Amniotic epithelial cell (primary cell): ENCODE measurements around the gene MAPK11.
"Not testable (repeated sequence)": the region's sequence is repeated elsewhere in the genome, so short reads cannot be mapped to it uniquely, and the experiment has no call there.

ENCODE experiments used
- DNase-seq: peaks from one replicate; pipeline ENCODE4 v3.0.0-alpha.2; 2010; ENCODE audit warnings: low read depth

MAPK11 gene

DNA sequence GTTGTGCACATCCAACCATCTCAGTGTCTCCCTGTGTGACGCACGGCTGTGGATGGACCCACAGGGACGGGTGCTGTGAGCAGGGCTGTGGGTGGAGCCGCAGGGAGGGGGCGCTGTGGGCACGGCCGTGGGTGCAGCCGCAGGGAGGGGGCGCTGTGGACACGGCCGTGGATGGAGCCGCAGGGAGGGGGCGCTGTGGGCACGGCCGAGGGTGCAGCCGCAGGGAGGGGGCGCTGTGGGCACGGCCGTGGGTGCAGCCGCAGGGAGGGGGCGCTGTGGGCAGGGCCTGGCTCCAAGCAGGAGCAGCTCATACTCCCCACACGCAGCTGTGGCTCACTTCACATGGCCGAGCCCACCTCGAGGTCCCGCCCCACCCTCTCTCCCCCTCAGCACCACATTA lies 6.0 kb upstream of the MAPK11 start:
- DNase-seq = peak; percentile 76

DNA sequence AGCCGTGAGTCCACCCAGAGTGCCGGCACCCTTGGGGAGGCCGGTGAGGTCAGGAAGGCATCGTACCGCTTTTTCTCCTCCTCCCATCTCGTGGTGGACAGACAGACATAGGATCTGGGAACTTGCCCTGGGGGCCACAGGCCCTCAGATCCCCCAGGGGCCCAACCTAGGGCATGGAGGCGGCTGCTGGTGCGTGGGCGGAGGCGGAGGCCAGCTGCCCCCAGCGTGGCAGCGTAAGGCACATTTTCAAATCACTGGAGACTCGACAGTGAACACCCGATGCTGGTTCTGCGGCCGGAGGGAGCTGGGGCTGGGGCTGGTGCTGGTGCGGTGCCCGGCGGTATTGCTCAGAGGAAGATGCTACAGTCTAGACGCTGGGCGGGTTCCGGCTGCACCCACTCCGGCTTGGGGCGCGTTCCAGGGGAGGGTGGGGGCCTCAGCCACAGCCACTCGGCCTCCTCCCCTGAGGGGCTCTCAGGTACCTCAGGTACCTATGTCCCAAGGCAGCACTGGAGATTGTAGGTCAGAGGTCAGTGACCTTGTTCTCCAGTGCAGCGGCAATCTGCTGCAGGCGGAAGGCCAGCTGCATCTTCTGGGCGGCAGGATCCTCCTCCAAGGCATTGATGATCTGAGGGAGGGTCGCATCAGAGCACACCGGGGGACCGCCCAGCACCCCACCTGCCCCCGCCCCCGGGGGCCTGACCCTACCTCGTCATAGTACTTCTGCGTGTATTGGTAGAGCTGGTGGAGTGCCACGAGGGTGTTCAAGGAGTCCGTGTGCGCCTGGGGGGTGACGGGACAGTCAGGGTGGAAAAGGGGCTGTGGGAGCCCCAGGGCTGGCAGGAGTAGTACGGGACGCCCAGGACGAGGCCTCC lies 5.2 kb upstream of the MAPK11 start:
- DNase-seq = no peak

DNA sequence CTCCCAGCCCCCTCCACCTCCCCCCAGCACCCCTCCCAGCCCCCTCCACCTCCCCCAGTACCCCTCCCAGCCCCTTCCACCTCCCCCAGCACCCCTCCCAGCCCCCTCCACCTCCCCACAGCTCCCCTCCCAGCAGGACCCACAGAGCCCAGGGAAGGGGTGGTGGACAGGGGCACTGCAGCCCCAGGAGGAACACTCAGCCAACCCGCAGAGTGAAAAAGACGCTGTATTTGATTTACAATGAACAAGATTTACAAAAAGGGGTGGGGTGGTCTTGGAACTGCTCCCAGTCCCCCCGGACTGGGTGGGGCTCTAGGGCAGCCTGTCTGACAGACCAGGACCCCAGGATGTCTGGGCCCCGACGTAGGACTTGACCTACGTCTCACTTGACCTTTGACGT lies 4.6 kb upstream of the MAPK11 start:
- no peak for DNase-seq

DNA sequence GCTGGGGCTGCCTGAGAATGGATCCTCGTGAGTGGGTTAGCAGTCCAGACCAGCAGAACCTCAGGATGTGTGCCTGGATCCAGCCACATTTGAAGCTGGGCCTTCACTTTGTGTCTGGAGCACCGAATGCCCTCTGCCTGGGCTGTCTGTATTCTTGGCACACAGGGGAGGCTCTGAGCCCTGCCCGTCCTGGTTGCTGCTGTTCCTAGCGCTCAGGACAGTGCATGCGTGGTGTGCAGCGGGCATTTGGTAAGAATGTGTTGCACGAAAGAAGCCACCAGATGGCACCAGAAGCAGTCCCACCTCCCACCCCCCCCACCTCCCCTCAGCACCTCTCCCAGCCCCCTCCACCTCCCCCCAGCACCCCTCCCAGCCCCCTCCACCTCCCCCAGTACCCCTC lies 4.1 kb upstream of the MAPK11 start:
- DNase-seq = peak; percentile 59

DNA sequence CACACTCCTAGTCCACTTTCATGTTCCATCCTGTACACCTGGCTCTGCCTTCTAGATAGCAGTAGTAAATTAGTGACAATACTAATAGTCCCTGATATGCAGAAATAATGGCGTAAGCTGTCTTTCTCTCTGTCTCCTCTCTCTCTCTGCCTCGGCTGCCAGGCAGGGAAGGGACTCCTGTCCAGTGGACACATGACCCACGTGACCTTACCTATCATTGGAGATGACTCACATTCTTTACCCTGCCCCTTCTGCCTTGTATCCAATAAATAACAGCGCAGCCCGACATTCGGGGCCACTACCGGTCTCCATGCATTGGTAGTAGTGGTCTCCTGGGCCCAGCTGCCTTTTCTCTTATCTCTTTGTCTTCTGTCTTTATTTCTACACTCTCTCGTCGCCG lies 3.6 kb upstream of the MAPK11 start:
- not testable (repeated sequence) for DNase-seq

DNA sequence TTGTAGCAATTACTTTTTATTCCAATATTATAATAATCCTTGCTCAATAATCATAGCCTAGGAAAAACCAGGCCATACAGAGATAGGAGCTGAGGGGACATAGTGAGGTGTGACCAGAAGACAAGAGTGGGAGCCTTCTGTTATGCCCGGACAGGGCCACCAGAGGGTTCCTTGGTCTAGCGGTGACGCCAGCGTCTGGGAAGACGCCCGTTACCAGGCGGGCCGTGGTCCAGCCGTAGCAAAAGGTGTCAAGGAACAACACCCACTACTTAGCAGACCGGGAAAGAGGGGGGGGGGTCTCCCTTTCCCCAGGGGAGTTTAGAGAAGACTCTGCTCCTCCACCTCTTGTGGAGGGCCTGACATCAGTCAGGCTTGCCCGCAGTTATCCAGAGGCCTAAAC lies 3.2 kb upstream of the MAPK11 start:
- not testable (repeated sequence) for DNase-seq

DNA sequence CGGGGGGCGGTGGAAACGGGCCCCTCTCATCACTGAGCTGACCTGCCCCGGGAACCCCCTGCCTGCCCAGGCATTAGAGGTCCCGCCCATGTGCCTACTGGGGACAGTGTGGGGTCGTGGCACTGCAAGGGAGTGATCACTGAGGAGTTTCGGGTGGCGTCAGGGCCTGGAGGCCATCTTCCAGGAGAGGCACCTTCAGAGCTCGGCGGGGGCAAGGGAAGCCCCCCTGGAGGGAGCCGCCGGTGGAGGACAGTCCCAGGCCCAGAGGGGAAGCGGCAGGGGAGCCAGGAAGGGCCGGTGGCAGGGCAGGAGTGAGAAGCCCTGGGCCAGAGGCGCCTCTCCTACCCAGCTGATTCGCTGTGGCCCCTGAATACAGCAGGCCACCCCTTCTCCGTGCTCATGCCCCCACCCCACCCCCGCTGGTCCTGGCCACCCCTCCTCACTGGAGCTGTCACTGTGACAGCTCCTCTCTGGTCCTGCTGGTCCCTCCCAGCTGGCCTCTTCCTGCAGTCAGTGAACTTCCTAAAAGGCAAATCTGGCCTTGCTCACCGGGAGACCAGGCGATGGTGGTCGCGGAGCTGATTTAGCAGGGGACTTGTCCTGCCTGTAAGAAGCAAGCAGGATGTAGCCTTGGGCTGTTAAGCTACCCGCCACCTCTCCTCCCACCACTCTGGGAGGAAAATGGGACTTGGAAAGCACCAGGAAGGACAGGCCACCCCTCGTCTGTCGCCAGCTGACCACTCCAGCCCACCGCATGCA lies 2.0 kb upstream of the MAPK11 start:
- no peak for DNase-seq

DNA sequence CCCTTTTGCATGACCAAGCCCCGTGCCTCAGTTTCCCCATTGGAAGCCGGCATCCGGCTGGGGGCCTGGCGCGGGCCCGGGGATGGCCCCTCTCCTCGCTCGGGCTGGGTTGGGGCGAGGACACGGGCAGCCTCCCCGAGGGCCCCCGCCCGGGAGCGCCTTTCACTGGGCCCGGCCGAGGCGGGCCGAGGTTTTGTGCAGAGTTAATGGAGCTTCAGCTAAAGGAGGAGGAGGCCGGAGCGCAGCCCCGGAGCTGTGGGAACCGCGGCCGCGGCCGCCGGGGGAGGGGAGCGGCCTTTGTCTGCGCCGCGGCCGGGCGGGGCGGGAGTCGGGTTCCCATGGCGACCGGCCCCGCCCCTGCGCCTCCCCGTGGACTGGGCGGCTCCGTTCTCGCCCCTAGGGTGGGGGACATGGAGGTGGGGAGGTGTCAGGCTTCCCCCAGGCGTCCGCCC lies 1.4 kb upstream of the MAPK11 start:
- DNase-seq = peak; percentile 48

DNA sequence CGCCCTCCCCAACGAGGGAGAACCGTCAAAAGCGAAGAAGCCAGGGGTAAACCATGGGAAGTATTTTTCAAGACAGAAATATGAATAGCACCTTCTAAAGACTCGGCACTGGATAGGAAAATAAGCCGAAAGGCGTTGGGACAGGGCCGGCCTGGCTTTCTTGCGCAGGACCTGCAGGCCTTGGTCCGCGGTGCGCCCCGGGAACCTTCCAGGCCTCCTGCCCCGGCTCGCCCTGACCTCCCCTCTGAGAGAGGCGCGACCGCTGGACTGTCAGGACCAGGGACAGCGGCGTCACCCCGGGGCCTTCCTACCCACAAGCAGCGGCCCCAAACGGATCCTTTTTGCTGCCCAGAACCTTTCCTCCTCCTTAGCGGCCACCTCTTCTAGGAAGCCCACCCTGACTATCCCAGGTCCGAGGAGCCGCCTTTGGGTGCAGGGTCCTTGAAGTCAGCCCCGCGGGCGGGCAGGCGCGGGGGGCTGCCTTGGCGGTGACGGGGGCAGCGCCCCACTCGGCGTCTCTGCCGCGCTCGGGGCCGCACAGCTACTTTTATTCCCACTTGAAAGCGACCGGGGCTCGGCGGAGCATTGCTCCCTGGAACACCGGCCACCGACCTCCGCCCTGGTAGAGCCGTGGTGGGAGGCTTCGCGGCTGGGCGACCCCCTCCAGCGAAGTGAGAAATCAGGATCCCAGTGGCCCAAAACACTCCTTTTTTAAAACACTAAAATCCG lies 650 bp upstream of the MAPK11 start:
- peak; percentile 64 for DNase-seq

DNA sequence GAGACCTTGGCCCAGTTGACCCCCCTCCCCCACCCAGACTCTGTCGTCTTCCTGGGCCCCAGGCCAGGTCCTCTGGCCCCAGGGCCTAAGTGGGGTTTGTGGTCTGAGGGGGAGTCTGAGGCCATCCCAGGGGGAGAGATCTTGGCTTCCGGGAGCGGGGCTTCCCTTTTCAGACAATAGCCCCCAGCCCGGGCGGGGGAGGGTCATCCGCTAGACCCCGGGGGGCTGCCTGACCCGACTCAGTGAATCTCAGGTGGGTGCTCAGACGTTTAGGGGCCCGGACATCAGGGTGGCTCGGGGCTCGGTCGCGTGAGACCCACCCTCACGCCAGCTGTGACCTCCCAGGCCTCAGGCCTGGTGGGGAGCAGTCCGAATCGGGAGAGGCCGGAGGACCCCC lies 609 bp downstream of the MAPK11 start:
- DNase-seq = no peak

DNA sequence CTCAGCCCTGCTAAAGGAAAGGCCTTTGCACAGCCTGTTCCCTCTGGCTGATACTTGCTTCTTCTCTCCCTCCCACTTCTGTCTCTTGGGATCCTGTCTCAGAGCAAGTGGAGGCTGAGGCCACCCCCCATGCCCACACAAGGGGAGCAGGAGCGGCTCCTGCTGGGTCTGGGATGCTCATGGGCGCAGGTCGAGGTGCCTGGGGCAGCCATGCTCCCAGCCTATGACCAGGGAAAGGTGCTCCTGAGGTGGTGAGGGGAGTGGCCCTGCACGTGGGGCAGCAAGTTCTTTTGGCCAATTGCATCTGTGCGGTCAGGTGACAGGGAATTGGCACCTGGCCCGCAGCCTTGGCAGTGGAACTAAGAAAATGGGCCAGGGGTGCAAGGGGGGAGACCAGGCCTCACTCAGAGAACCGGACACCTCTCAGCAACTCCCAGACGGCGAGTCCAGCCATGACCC lies 1.5 kb downstream of the MAPK11 start:
- no peak for DNase-seq

DNA sequence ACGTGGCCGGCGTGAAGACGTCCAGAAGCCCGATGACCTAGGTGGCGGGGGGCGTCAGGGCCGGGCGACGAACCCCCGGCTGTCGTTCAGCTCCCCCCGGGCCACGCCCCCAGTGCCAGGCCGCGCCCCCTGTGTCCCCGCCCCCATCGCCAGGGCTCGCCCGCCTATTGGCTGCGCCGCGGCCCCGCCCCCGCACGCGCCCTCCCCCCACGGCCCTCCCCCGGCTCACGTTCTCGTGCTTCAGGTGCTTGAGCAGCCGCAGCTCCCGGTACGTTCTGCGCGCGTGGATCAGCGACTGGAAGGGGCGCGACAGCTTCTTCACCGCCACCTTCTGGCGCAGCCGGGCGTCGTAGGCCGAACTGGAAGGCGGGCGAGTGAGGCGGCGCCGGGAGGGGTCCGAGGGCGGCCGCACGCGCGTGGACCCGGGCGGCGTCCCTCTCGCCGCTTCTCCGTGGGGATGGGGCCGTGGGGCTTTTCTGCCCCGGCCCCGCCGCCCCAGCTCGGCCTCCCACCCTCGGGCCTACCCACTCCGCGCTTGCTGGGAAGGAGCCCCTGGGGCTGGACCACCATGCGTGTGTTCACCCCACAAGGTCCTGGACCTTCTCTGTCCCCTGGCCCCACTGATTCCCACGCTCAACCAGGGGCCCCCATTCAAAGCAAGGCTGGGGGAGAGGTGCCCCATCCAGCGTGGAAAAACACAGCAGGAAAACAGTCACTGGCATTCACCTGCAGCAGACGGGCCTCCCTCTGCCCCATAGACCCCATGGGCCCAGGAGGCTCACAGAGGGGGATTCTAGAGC lies 2.4 kb downstream of the MAPK11 start:
- DNase-seq = peak; percentile 55

DNA sequence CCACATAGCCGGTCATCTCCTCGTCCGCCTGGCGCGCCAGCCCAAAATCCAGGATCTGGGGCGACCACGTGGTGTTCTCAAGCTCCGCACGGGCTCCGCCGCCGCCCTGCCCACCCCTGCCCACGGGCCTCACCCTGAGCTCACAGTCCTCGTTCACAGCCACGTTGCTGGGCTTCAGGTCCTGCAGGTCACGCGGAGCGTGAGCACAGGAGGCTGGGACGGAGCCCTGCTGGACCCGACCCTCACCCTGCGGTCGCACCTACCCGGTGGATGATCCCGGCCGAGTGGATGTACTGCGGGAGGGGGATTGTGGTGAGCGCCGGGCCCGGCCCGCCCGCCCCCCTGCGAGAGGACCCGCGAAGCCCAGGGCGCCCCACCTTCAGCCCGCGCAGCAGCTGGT lies 3.2 kb downstream of the MAPK11 start:
- no peak for DNase-seq

DNA sequence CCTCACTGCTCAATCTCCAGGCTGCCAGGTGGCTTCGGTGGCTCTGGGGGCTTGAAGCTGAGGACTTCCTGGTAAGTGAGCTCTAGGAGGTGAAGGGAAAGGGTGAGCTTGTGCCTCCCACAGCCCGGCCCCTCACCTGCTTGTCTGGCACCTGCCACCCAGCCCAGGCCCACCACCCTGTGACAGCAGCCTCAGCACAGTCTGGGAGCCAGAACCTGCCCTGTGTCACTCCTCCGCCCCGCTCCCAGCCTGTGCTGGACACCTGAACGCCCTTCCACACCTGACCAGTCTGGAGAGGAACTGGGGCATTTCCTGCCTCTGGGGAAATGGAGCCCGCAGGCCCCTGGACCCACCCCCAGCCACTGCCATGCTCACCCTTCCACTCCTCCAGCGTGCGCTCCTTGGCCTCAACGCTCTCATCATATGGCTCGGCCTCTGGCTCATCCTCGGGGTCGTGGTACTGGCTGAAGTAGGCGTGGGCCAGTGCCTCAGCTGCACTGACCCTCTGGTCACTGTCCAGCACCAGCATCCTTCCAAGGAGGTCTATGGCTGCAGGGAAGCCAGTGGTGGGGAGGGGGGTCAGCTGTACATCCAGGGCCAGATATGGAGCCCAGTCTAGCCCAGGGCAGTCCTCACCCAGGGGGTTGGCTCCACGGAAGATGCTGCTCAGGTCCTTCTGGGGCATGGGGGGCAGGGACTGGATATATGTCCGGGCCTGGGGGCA lies 5.1 kb downstream of the MAPK11 start:
- no peak for DNase-seq

DNA sequence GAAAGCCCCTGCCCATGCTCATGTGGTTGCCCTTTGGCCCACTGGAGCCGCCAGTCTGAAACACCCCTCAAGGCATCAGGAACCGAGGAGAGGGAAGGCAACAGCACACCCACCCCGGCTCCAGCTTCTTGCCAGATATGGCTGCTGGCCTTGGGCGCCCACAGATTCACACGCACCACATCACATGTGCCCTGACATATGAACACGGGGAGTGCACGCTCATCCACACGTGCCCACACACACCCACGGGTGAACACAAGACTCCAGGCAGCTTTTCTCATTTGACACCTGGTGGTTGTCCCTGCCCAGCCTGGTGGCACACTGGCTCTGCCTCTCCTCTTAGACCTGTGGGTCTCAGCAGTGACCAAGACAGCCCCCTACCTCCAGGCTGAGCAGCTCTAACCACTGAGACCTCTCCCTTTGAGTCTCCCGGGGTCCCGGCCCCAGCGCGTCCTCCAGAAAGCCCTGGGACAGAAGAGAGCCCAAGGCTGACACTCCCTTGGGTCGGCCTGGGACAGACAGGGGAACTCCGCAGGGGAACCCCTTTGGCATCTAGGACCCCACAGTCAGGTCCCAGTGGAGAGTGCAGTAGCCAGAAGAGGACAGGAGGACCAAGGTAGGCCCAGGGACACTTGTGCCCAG lies 6.0 kb downstream of the MAPK11 start:
- DNase-seq = no peak

DNA sequence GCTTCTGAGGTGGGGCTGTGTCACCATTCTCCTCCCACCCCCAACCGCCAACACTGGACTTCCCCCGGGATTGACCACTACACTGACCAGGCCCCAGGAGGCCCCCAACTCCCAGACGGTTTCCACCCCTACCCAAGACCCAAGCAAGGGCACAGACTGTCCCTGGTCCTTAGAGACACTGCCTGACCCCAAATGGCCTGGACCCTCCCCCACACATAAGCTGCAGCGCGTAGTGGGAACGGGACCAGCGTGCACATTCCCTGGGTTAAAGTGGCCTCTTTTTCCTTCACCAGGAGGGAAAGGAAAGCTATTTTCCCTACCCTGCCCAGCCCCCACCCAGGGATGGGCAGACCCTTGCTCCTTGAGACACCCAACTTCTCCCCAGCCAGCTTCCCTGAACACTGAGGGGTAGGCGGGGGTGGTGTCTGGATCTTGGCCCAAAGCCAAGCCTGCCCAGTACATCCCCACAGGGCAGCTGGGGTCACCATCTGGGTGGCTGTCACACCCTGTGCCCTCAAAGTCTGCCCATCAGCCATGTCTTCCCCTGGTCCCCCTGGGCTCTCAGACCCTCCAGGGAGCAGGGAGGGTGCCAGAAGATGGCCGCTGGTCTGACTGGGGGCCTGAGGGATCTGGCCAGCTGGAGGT lies 7.1 kb downstream of the MAPK11 start:
- DNase-seq = no peak

DNA sequence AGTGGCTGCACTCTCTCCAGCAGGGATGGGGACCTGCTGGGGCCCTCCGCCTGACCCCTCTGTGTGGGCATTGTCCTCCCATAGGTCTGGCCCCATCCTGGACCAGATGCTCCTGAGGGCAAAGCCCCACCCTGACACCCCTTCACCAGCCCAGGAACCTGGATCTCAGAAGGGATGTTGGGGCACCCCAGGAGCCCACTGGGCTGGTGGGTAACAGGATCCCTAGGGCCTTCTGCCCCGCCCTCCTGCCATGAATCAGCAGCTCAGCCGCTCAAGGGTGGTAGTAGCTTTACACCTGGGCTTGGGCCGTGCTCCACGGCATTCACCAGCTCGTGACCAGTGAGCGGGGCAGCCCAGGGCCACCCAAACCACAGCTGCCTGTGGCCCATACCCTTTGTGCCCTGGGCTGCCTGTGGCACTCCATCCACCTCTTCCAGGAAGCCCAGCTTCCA lies 7.7 kb downstream of the MAPK11 start:
- no peak for DNase-seq

DNA sequence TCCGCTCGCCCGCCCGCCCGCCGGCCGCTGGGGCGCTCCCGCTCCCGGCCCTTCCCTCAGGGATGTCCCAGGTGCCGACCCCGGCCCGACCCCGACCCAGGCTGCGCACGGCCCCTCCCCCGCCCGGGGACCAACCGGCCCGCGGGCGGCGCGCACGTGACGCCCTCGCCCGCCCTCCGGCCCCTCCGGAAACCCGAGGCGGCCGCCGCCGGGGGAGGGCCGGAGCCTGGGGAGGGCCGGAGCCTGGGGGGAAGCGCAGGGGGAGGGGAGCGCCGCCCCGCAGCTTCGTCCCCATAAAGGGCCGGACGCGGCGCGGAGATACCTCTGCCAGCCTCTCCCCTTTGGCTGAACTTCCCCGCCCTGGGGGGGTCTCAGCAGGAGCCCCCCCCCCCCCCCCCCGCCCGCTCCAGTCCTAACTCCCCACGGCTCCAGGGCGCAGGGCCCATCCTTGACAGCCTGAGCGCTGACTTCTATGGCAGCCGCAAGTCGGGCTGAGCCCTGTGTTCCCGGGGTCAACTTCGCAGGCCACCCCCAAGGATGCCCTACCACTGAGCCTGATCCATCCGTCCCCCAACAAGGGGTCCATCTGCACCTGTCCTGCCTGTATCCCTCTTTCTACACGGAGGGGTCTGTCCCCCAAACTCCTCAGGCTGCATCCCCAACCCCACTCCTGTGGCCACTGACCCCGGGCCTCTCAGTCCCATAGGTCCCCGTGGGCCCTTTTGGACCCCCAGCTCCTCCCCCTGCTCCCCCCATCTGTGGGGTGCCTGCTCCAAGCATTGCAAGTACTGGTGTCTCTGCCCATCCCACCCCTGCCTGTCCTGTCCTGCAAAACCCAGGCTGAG lies 8.3 kb downstream of the MAPK11 start, which contains the start of gene MAPK12:
MAPK12 (minus strand) TSS at position 69 of the 845 bp plus-strand sequence. CDS start 174 bp downstream, outside the sequence.
- peak; percentile 22 for DNase-seq
